ENCODE data around the gene DYNLT4.
"Not testable (repeated sequence)": the region's sequence is repeated elsewhere in the genome, so short reads cannot be mapped to it uniquely, and the experiment has no call there.

The DYNLT4 gene, protein sequence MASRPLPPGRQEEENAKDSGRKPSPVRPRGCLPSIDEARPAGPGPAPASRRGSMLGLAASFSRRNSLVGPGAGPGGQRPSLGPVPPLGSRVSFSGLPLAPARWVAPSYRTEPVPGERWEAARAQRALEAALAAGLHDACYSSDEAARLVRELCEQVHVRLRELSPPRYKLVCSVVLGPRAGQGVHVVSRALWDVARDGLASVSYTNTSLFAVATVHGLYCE

DNA sequence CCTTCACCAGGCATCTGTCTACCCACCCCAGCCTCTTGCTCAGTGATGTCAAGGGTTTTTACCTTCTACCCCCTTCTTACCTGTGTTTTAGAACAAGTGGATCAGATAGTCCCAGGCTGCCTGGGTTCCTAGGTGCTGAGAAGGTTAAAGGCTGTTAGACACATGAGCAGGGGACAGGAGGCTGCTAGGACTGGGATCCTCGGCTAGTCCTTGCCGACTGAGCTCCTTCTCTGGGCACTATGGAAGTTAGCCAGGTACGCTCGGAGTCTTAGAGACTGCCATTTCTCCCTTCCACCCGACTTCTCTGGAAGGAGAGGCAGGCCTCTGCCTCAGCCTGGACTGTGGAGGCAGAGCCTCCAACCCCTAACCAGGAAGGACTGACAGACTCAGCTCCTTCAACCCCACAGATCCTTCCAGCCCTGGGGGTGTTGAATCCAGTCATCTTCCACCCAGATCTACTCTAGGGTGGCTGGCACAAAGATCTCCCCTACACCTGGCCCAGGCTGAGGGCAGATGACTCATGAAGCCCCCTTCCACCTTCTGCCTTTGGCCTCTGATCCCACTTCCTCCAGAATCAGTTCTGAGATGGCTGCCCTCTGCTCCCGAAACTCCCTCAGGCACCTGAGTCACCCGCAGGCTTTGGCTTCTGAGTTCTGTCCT lies at the start of gene DYNLT4:
Gene DYNLT4, minus strand, starts transcription at position 648 of the 660 bp plus-strand sequence. CDS start 683 bp downstream, outside the sequence.
- no peak for DNase-seq (ENCODE audit: low read depth in 3 of 3)

DNA sequence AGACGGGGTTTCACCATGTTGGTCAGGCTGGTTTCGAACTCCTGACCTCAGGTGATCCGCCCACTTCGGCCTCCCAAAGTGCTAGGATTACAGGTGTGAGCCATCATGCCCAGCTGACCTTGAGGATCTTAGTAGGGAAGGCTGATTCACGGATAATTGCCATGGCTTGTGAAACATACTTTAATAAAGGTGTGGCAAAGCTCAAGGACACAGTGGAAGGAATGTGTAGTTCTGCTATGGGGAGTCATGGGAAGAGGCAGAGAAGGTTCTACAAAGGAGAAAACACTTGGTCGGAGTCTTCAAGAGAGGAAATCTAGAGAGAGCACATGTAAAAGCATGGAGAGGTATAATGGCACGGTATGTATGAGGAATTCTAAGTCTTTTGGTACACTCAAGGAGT lies 48.6 kb upstream of the DYNLT4 start:
- DNase-seq (ENCODE audit: low read depth in 3 of 3), result no peak

DNA sequence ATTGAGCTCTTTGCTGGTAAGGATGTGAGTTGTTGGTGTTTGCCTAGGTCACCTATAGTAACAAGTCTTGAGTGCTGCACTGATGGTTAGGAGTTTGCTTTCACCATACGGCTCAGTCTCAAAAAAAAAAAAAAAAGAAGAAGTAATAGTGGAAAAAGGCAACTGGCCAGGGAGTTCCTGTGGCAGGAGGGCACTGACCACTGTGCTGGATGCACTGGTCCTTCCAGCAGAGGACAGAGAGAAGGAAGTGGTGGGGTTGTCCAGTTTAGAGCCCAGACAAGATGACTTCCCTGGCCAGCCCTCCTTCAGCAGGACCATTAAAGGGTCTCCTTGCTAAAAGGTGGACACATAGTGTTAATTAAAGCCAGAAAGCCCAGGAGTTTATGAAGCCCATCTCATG lies 47.8 kb upstream of the DYNLT4 start:
- no peak for DNase-seq (ENCODE audit: low read depth in 3 of 3)

DNA sequence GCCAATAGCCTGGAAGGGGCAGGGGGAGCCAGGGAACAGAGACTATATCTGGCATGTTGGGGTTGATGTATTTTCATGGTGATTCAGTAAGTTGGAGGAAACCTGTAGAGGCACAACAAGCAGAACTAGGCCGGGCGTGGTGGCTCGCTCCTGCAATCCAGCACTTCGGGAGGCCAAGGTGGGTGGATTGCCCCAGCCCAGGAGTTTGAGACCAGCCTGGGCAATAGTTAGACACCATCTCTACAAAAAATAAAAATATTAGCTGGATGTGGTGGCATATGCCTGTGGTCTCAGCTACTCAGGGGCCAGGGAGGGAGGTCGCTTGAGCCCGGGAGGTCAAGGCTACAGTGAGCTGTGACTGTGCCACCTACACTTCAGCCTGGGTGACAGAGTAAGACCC lies 46.0 kb upstream of the DYNLT4 start:
- DNase-seq (ENCODE audit: low read depth in 3 of 3), result no peak

DNA sequence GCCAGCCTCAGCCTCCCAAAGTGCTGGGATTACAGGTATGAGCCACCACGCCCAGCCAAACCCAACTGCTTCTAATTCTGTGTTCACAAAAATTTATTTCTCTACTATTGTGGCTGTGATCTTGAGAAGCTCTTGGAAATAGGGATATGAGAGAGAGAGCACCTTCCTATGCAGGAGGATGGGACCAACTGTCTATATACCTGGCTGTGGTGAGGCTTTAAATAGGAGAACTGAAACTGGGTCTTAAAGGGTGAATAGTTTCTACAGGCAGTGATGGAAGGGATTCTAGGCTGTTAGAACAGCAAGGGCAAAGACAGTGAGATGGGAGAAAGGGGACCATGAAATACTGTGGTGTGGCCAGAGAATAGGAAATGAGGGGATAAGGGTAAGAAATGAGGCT lies 44.2 kb upstream of the DYNLT4 start:
- DNase-seq (ENCODE audit: low read depth in 3 of 3), result no peak

DNA sequence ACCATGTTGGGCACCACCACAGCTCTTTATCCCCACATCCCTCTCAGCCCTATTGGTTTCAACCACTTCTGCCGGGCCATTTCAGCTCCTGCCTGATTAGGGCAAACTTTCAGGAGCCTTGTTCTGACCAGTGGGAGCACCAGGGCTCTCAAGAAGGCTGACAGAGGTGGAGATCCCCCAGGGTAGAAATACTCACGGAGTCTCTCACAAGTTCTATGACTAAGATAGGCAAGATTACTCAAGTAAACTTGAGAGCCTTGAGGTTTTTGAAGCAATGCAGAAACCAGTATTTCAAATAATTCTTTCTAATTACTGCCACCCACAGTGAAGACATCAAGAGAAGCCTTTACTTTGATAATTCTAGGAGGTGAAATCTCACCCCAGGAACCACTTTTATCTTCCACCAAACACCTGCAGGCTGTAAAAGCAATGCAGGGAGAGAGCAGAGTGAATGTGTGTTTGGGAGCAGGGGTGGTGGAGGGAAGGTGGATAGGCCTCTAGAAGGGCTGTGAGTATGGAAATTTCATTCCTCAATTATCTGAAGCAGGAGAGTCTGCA lies 42.5 kb upstream of the DYNLT4 start:
- DNase-seq (ENCODE audit: low read depth in 3 of 3), result no peak

DNA sequence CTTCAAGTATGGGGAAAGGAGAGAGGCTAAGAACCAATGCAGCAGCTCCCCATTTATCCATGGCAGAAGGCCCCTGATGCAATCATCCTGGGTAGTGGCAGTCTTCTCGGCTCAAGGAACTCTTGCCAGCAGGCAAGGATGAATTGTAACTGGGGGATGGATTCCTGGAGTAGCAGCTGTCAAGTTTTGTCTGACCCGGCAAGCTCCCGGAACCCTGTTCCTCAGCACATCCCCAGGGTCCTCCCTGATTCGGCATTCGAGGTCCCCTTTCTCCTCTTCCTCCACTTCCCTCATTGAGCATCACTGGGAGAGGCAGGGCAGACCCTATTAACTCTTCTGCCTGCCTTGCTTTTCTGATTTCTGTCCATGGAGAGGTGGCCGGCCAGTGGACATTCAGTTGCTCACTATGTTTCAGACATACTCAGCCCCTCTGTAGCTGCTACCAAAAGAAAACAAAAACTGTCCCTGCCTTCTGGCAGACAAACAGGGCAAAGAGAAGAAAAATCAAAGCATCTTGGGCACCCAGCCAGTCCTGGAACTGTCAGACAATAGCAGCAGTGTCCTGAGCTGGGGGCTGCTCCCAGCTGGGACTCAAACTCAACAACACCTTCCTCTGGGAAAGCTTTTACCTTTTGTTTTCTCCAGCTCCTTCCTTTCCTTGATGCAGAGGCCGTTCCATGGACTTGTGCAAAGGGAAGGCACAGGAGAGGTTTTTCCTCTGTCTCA lies 41.5 kb upstream of the DYNLT4 start:
- no peak for DNase-seq (ENCODE audit: low read depth in 3 of 3)

DNA sequence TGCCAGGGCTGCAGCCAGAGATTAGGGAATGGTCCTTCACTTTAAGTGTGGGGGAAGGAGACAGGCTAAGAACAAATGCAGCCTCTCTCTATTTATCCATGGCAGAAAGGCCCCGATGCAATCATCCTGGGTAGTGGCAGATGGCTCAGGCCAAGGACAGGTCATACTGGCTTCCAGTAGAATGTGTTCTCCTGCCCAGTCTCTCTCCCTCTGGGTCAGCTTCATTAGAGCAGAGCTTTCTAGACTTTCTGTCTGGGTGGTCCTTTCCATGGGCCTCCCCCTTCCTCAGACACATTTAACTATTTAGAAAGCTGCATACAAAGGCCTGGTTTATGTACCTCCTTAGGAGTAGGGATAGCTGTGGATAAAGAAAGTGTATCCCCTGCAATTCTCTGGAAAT lies 40.7 kb upstream of the DYNLT4 start:
- no peak for DNase-seq (ENCODE audit: low read depth in 3 of 3)

DNA sequence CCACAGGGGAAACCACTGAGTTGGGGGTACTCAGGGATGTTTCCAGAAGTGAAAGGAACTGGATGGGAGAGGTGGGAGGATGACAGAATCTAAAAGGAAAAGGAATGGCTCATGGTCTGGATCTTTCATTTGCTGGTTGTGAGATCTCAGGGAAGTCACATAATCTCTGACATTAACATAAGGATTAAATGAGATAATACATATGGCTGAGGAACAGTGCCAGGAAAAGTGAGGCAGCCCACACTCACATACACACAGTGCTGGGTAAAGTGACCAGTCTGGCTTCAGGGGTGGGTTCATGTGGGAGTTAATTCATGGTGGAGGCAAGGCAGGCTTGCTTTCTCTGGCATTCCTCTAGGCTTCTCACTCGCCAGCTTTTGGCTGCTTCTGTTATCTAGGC lies 39.8 kb upstream of the DYNLT4 start:
- DNase-seq (ENCODE audit: low read depth in 3 of 3), result no peak

DNA sequence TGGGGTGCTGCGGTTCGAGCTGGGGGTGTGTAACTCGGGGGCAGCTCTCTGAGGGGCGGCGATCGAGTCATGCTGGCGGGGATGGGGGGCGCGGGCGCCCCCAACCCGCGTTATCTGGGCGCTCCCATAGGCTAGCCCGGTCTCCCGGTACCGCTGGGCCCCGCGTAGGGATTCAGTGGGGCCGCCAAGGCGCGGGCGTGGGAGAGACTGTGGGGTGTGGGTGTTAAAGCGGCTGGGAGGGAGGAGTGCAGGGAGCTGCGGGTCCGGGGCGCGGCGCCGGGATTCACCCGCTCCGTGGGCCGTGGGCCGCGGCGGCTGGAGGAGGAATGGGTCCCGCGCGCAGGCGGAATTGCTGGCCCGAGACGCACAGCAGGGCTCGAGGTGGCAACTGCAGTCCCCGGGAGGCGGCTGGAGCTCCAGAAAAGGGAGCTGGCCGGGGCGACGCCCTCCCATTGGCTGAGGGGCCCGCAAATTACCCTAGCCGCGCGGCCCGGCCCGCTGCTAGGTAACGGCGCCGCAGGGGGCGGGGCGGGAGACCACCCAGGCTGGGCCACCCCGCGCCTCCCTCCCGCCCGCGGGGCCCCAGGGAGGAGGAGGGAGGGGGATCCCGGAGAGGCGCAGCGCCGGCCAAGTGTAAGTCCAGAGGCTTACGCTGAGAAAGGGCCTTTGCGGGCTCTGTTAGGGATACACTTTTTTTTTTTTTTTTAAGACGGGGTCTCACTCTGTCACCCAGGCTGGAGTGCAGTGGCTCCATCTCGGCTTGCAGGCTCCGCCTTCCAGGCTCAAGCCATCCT lies 35.9 kb upstream of the DYNLT4 start, which contains the start of gene PTCH2:
Gene PTCH2, minus strand, starts transcription at position 392 of the 794 bp plus-strand sequence. Its CDS starts 321 bp downstream, at position 71.
- no peak for DNase-seq (ENCODE audit: low read depth in 3 of 3)

DNA sequence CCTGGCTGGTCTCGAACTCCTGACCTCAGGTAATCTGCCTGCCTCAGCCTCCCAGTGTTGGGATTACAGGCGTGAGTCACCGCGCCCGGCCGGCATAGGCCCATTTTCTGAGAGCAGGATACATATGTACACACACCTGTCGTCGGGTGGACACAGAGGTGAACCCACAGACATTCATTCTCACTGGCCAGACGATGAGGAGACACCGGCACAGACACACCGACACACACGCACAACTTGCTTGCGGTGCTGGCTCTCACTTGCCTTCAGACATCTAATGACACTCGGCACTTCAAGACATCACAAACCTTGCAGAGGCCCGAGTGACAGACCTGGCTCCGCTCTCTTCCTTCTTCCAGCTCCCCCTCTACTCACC lies 35.3 kb upstream of the DYNLT4 start:
- no peak for DNase-seq (ENCODE audit: low read depth in 3 of 3)

DNA sequence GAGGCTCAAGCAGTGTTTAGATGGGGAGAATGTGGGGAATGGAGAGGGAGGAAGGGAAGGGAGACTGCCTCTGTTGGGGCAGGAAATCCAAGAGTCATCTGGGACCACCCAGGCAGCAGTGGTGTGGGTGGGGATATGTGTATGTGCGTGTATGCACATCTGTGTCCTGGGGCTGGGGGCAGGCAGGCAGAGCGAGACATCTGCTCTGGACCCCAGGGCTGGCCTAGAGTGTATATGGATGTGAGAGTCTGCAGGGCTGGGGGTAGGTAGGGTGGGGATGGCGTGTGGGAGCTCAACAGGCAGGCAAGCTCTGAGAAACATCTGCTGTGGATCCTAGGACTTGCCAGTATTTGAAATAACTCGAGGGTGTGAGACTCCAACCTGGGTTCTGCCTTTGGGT lies 32.4 kb upstream of the DYNLT4 start:
- no peak for DNase-seq (ENCODE audit: low read depth in 3 of 3)

DNA sequence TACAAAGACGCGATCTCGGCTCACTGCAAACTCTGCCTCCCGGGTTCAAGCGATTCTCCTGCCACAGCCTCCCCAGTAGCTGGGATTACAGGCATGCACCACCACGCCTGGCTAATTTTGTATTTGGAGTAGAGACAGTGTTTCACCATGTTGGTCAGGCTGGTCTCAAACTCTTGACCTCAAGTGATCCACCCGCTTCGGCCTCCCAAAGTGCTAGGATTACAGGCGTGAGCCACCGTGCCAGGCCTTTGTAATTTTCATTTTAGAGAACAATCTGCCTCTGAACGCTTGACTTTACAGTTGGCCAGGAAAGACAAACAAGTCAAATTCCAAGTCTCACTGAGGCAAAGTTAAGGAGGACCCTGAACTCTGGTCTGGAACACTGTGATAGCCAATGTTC lies 31.1 kb upstream of the DYNLT4 start:
- DNase-seq (ENCODE audit: low read depth in 3 of 3), result not testable (repeated sequence)

DNA sequence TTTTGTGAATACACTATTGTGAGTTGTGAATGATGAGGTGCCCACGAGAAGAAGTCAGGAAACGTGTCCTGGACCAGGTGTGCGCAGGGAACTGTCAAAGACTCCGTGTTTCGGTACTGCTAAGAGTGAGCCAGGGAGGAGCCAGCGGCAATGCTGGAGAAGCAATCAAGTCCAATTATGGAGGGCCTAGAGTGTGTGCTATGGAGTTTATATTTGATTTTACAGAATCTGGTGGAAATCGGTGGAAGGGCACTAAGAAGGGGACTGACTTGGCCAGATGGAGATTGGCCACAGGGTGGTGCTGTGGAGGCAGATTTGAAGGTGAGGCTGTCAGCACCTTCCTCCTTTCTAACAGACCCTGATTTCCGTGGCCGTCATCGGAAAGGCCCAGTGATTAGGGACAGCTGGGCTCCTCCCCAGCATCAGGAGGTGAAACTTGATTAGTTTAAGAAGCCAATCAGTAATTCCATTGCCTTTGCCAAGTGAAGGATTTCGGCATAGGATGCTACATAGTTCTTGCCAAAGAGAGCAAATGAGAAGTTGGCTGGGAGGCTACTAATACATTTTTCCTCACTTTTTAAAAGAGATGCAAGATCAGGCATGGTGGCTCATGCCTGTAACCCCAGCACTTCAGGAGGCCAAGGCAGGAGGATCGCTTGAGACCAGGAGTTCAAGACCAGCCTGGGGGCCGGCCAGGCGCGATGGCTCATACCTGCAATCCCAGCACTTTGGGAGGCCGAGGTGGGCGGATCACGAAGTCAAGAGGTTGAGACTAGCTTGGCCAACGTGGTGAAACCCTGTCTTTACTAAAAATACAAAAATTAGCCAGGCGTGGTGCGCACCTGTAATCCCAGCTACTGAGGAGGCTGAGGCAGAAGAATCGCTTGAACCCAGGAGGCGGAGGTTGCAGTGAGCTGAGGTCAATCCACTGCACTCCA lies 28.9 kb upstream of the DYNLT4 start:
- peak; percentile 72 to 92 (median 74) for DNase-seq (ENCODE audit: low read depth in 3 of 3)

DNA sequence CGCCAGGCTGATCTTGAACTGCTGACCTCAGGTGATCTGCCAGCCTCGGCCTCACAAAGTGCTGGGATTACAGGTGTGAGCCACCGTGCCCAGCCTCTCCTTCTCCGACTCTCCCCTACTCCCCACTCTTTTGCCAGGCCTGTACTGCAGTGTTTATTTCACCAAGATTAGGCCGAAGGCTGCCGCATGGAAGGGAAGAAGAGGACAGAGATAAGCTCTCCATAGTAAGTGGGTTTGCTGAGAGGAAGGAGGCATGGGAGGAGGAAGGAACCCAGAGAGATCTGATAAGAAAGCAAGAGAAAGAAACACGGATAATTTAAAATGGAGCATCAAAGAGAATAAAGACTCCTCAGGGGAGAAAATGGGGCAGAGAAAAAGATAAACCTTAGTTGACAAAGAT lies 27.2 kb upstream of the DYNLT4 start:
- no peak for DNase-seq (ENCODE audit: low read depth in 3 of 3)

DNA sequence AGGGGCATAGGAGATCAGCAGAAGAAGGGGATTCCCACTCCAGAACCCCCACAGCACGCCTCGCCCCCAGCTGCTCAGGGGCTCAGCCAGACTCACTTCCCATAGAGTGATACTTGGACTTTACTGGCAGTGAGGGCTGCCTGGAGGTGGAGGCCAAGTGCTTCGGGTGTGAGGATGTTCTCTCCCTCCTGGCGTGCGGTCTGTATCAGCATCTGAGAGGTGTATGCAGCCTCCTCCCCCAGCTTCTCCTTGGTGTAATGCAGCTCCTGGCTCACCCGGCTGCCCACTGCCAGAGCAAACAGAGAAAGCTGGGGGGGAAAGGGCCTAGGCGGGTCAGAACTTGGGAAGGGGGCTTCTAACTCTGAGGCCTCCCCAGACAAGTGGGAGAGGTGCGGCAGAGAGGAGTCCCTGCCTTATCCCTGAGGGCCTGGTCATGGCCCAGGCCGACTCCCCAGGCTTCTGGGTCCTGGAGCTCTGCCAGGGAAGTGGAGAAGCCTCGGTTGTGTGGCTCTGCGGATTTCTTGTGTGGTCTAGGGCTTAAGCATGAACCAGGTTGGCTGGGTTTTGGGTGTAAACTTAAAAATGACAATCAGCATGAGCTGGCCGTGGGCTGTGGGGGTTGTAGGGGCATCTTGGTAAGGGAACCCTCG lies 25.0 kb upstream of the DYNLT4 start:
- no peak for DNase-seq (ENCODE audit: low read depth in 3 of 3)

DNA sequence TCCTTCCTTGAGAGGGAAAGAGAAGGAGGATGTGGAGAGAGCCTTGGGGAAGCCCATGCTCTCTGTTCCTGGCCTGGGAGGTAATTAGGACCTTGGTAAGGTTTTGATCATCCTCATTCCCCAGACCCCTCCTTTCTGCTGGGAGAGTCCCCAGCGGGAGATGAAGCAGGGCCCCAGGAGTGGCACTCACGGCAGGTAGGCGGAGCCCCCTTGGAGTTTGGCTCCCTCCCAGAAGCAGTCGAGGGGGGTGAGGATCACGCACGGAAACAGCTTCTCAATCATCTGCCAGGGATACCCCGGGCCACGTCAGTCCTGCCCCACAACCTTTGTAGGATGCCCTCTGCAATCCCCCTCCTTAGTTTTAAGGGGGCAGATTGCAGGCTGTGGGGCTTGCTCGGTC lies 24.4 kb upstream of the DYNLT4 start:
- DNase-seq (ENCODE audit: low read depth in 3 of 3), result no peak

DNA sequence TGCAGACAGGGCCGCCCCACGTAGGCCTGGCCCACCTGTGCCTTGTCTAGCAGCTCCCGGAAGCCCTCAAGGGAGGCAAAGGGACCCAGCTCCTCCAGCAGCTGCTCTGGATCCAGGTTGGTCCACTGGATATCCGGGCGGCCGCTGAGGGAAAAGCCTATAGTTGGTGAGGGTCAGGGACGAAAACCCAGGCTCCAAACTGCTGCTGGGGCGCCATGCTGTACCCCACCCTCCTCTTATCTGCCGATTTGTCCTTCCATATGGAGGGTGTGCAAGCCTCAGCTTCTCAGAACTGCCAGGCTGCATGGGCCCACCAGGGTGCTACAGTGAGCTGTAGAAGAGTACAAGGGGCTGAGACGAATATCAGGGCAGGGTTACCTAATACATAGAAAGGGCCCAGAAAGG lies 23.8 kb upstream of the DYNLT4 start:
- DNase-seq (ENCODE audit: low read depth in 3 of 3), result no peak

DNA sequence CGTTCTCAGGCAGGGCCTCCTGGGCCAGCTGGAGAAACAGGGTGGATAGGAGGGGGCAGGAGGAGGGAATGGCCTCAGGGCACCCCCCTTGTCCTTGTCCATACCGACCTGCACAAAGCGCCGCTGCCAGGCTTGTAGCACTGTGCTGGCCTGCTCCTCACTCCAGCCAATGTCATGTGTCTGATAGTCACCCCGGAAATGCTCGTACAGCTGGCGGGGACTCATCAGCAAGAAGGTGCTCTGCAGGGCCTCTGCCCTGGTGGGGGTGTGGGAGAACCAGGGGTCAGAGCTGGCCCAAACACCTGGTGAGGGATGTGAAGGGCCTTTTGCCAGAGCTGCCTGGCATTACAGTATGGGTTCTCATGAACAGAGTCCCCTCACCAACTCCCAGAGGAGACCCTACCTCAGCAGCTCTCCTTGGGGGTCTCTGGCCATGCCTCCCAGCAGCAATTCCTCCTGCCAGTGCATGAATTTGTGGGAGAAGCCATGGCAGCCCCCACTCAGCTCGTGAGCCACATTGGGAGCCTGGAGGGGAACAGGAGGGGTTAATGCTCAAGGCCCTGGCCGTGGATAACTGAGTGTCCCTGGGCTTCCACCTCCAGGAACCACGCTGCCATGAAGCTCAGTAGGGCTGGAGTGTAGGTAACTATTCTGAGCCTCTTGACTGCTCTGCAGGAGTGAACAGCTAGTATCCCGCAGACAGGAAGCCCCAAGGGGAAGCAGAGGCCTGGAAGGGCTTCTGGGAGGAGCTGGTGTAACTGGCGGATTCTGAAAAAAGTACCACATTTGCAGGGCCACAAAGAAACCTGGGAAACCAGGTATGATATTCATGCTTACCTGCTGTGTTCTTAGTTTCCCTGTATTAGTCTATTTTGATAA lies 22.6 kb upstream of the DYNLT4 start:
- DNase-seq (ENCODE audit: low read depth in 3 of 3), result no peak
